Renal pelvis (tissue), 4 donors: ENCODE results near the gene CDKL5. TPM values are rescaled to one million over a fixed set of nuclear protein-coding genes. Genes with fewer than 3 reads are reported as not detected.

Experiments
- DNase-seq: peaks from one replicate; pipeline ENCODE4 v3.0.0-alpha.2; 2013
- polyA plus RNA-seq, 3 donors: library from polyadenylated mRNA; unstranded; fragments of 120-200 nt; gene quantifications; one replicate each; pipeline ENCODE4 v1.2.1, GENCODE V29; 2013; ENCODE audit not compliant: insufficient read length in 3 of 3

The CDKL5 gene
- polyA plus RNA-seq, 3 donors, result 10.5 to 19.4 (median 17.6) TPM

- DNase-seq, result no peak
Observed at GRCh38 chrX:18455384-18455783, 30.0 kb downstream of the CDKL5 start.

- no peak for DNase-seq
Observed at GRCh38 chrX:18457000-18457399, 31.6 kb downstream of the CDKL5 start.

DNA sequence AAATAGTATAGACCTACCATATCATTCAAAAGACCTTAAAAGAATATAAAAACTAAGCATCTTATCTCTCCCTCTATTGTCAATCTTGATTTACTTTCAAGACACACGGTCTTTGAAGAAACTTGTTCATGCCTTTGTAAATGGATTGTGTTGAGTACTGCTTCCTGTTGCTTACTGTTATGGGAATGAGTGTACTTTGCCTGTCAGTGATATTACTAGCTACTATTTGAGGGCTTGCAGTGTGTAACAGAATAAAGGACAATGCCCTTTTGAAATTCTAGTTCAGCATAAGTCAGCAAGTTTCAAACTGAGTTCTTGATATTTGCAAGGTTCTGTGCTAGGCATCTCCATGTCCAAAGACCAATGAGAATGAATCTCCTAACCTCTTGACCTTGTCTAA lies 36.0 kb downstream of the CDKL5 start:
- DNase-seq, result no peak

DNA sequence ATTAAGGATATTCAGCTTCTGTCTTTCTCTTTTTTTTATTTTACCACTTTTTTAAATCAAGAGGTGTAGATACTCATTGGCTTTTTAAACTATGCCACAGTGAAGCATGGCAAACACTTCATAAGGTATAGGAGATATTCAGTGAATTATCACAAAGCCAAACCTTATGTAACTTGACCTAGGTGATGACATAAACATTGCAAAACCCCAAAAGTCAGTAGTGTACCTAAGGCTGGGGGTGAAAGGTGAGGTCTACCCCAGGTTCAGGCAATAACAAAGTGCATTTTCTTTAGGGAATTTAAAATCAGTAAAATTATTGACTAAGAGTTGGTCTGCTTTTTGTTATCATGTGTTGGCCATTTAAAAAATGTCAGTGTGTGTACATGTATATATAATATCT lies 39.1 kb downstream of the CDKL5 start:
- DNase-seq, result no peak

- no peak for DNase-seq
Observed at GRCh38 chrX:18465051-18465450, 39.6 kb downstream of the CDKL5 start.

GRCh38 chrX:18468599-18468998 lies 43.2 kb downstream of the CDKL5 start:
- no peak for DNase-seq

DNA sequence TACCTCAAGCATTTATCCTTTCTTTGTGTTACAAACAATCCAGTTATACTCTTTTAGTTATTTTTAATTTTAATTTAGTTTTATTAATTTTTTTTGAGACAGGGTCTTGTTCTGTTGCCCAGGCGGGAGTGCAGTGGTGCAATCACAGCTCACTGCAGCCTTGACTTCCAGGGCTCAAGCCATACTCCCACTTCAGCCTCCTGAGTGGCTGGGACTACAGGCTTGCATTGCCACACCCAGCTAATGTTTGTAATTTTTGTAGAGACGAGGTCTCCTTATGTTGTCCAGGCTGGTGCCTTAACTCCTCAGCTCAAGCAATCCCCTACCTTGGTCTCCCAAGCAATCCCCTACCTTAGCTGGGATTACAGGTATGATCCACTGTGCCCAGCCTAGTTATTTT lies 45.9 kb downstream of the CDKL5 start:
- DNase-seq, result no peak

DNA sequence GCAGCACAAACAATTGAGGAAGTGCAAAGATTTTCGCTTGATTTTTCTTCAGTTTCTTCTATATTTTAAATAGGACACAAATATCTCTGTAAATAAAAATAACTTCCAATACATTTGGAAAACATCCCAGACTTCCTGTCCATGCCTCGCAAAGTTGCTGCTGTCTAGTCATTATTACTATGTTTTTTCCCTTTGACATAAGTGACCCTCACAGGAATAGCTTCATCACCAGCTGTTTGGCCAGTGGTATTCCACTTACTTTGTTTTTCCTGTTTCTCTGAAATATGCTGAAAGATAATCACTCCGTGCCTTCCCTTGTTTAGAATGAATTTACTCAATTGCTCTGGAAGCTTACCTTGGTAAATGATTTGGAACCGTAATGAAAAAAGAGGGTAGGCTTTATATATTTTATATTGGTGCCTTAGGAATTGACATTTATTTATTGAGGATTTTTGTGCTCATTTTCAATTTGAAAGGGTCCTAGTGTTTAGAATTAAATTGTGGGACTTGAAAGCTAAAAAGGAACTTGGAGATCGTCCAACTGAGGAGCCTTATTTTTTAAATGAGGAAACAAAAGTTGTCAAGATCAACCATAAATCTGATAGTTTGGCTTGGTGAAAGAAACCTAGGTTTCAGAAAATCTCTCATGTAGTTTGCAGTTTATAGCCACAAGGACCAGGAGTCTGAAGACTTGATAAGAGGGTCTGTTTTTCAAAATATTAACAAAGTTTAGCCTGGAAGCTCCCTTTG lies 65.6 kb downstream of the CDKL5 start:
- DNase-seq, result peak; percentile 5

GRCh38 chrX:18491587-18492340 lies 66.4 kb downstream of the CDKL5 start:
- DNase-seq, result no peak

DNA sequence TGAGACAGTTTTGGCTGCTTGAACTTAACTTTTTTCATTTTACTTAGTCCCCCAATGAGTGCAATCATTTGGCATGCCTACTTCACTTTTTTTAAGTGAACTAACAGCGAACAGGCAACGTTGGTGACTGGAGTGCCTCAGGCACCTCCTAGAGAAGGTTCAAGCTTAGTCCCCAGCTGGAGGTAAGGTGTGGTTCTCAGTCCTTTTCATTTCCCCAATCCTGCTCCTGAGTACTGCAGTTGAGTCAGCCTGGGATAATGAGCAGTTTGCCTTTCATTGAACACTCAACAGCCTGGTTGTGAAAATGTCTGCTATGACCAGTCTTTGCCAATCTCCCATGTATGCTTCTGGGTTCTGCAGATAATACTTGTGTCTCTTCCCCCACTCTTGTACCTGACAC lies 109.5 kb downstream of the CDKL5 start:
- no peak for DNase-seq

DNA sequence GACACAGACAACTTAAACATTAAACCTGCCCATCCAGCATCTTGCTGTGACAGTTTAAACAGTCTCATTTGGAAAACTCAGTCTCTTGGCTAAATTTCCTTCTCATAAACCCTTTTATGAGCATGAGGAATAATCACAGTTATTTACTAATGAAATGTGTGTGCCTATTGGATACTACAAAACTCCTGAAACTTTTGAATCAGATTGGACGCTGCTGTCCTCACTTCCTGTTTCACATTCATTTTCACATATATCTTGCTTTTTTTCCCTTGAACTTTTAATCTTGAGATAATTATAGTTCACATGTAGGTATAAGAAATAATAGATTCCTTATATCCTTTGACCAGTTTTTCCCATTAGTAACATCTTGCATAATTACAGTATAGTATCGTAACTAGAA lies 111.7 kb downstream of the CDKL5 start:
- no peak for DNase-seq

DNA sequence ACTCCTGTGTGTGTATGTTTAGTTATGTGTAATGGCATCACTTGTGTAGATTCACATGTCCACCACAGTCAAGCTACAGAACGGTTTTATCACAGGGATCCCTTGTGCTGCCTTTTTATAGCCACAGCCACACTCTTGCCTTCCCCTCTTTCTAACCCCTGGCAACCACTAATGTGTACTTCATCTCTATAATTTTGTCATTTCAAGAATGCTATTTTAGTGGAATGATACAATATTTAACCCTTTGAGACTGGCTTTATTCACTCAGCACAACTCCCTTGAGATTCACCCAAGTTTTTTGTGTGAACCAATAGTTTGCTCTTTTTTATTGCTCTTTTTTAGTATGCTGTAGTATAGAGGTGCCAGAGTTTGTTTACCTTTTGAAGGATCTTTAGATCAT lies 112.1 kb downstream of the CDKL5 start:
- DNase-seq, result no peak

GRCh38 chrX:18542131-18542530 lies 116.7 kb downstream of the CDKL5 start:
- no peak for DNase-seq

DNA sequence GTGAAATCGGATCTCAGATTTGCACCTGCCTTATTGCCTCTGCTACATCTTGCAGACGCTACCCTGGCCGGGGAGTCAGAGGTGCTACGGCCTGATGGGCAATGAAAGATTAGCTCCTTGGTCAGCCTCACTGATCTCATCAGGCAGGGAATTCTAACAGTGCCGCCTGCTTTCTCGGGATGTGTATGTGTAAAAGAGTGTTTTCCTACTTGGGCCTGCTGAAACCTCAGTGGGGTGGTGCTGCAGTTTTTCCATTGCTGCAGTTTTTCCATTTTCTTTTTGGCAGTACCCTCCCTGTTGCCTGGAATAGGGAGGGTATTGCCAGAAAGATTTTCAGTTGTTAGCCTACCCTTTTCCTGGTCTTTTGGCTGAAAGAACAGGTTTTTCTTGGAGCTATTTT lies 117.5 kb downstream of the CDKL5 start:
- DNase-seq, result no peak

- DNase-seq, result no peak
Observed at GRCh38 chrX:18543738-18544137, 118.3 kb downstream of the CDKL5 start.

DNA sequence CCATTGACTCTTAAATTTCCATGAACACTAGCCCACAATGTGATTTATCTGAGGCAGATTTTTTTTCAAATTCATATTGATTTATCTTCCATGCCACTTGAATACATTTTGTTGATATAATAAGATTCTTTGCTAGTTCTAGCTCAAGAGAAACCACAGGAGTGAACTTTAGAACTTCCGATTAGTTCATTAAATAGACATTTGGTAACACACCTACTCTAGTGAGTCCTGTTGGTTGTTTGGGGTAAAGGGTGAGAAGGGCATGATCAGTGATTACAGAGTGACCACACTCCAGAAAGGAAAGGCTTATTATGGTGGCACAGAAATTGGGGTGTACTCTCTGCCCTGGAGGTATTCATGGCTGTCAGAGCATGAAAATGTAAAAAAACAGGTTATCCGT lies 120.4 kb downstream of the CDKL5 start:
- no peak for DNase-seq

DNA sequence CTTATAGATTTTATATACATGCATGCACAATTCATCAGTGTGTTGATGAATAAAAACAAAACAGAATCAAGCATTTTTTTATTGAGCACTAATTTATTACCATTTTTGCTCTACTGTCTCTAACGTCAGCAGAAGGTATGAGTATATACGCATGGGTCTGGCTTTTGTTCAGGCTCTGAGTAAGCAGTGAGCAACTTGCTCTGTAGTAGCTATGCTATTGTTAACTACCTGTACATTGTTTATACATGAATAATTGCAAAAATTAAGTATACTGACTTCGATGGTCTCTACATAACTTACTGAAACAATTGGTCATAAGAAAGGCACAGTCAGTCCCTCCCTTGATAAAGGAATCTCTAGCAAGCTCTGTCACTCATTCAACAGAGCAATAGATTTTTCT lies 123.6 kb downstream of the CDKL5 start:
- DNase-seq, result no peak

- no peak for DNase-seq
Observed at GRCh38 chrX:18549643-18550042, 124.2 kb downstream of the CDKL5 start.

DNA sequence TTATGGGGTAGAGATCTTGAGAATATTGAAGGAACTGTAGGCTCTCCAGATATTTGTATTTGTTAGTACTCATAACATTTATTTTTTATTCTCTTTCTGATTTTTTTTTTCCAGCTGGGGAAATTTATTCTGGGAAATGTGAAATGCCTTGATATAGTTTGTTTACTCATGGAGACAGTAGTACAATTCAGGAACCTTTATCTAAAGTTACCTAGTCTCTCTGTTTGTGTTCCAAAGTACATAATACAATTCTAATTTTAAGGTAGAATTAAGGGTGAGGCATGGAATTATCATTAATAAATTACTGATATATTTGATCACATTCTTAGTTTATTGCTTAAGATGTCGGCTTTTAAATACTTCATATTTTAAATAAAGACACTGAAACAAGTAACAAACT lies 132.5 kb downstream of the CDKL5 start:
- no peak for DNase-seq

- DNase-seq, result no peak
Observed at GRCh38 chrX:18558799-18559198, 133.4 kb downstream of the CDKL5 start.

- no peak for DNase-seq
Observed at GRCh38 chrX:18561020-18561419, 135.6 kb downstream of the CDKL5 start.

- no peak for DNase-seq
Observed at GRCh38 chrX:18565727-18566126, 140.3 kb downstream of the CDKL5 start.

GRCh38 chrX:18566748-18567147 lies 141.3 kb downstream of the CDKL5 start:
- DNase-seq, result no peak

DNA sequence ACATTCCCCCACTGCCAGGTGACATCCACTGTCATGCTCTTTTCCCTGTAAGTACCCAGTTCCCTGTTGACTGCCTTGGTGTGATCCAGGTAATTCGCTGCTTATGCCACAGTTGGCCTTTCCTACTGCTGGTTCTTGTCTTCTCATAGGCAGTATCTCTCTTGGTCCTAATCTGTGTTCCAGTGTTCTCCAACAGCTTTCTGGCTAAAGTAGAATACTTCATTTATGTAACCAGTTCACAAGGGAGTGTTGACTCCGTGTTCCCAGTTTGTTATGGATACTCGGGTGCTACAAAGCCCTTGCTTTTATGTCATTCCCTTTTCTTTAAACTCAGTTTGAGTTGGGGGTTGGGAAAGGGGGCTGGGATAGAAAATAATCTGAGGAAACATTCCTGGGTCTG lies 148.1 kb downstream of the CDKL5 start:
- DNase-seq, result no peak
